ENCODE results near the gene BAIAP2. TPM values are rescaled to one million over a fixed set of nuclear protein-coding genes. Genes with fewer than 3 reads are reported as not detected.
"Not testable (repeated sequence)": the region's sequence is repeated elsewhere in the genome, so short reads cannot be mapped to it uniquely, and the experiment has no call there.

The BAIAP2 gene
- total RNA-seq, 1 donor from 2014 or later, result 51.4 TPM

DNA sequence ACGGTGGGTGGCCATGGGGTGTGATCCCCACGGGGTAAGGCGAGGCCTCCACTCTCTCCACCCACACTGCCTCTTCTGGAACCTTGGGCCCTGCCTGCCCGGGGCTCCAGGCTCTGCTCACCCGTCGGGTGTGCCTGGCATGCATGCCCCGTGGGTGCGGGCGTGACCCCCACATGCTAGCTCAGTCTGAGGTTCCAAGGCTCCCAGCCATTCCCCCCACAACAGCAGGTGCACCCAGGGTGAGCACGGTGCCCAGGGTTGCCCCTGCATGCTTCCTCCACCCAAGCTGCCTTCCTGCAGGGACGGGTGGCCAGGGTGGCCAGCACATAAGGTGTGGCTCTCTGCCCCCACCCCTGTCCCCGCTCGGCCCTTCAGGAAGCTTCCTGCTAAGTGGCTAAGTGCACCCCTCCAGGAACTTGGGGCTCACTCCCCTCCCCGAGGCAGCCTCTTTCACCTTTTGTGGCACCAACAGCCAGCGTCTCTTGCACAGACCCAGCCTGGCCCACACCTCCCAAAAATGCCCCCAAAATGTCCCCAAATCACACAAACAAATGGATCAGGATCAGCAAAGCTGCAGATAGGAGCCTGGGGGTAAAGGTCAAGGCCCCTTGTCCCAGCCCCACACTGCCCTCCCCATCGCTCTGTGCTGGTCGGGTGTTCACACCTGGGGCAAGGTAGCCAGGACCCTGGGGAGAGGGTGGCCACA lies 108.9 kb downstream of the BAIAP2 start:
- Mint-ChIP-seq H3K27me3 (ENCODE audit: low read depth, unreplicated experiment) (peaks cover 17% of the 10 kb centered on the region), H3K9me3 (ENCODE audit: unreplicated experiment) (no peaks in the 10 kb centered on the region), H3K4me3 (ENCODE audit: unreplicated experiment) (no peak overlapping the region), H3K27ac (ENCODE audit: unreplicated experiment) (no peak overlapping the region), H3K4me1 (ENCODE audit: low read depth, unreplicated experiment) (no peaks in the 10 kb centered on the region), H3K36me3 (ENCODE audit: low read depth, unreplicated experiment) (peaks cover 2% of the 10 kb centered on the region)
- no peak for FAIRE-seq
- no peak overlapping the region for H3K4me3 ChIP-seq (ENCODE audit: insufficient read depth, low read depth, low read length)
- H3K79me2 ChIP-seq (ENCODE audit: insufficient read depth, low read length), result no peaks in the 10 kb centered on the region
- no peak overlapping the region for H3K27ac ChIP-seq (ENCODE audit: low read depth, low read length)
- TF ChIP-seq EZH2 (IDR thresholded peaks at IDR 0.05; ENCODE audit: insufficient read depth, low read length), result no peak
- TF ChIP-seq, protein P1, sequence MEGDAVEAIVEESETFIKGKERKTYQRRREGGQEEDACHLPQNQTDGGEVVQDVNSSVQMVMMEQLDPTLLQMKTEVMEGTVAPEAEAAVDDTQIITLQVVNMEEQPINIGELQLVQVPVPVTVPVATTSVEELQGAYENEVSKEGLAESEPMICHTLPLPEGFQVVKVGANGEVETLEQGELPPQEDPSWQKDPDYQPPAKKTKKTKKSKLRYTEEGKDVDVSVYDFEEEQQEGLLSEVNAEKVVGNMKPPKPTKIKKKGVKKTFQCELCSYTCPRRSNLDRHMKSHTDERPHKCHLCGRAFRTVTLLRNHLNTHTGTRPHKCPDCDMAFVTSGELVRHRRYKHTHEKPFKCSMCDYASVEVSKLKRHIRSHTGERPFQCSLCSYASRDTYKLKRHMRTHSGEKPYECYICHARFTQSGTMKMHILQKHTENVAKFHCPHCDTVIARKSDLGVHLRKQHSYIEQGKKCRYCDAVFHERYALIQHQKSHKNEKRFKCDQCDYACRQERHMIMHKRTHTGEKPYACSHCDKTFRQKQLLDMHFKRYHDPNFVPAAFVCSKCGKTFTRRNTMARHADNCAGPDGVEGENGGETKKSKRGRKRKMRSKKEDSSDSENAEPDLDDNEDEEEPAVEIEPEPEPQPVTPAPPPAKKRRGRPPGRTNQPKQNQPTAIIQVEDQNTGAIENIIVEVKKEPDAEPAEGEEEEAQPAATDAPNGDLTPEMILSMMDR (IDR thresholded peaks at IDR 0.05; ENCODE audit: insufficient read depth, low read depth, low read length), result no peak
- DNase-seq (ENCODE audit: low read depth), result no peak
- H3K4me2 ChIP-seq (ENCODE audit: low read length), result no peak overlapping the region
- no peaks in the 10 kb centered on the region for H3K4me1 ChIP-seq (ENCODE audit: insufficient read depth, low read length)
- H3K27me3 ChIP-seq (ENCODE audit: insufficient read depth, low read length), result no peaks in the 10 kb centered on the region
- no peak overlapping the region for H3K9ac ChIP-seq (ENCODE audit: low read length)
- H3K9me3 ChIP-seq (ENCODE audit: insufficient read depth, low read depth, low read length), result no peaks in the 10 kb centered on the region
- H3K36me3 ChIP-seq (ENCODE audit: insufficient read depth, low read length), result no peaks in the 10 kb centered on the region
- no peak overlapping the region for H2AFZ ChIP-seq (ENCODE audit: low read depth, low read length)
- H4K20me1 ChIP-seq (ENCODE audit: insufficient read depth, low read length), result no peaks in the 10 kb centered on the region

GRCh38 chr17:81144423-81144781 lies 109.5 kb downstream of the BAIAP2 start:
- Histone ChIP-seq H3K9ac (ENCODE audit: low read length) (no peak overlapping the region), H3K27me3 (ENCODE audit: insufficient read depth, low read length) (no peaks in the 10 kb centered on the region), H4K20me1 (ENCODE audit: insufficient read depth, low read length) (no peaks in the 10 kb centered on the region), H3K9me3 (ENCODE audit: insufficient read depth, low read depth, low read length) (no peaks in the 10 kb centered on the region), H3K79me2 (ENCODE audit: insufficient read depth, low read length) (no peaks in the 10 kb centered on the region), H3K27ac (ENCODE audit: low read depth, low read length) (no peak overlapping the region), H3K4me1 (ENCODE audit: insufficient read depth, low read length) (no peaks in the 10 kb centered on the region), H3K4me2 (ENCODE audit: low read length) (no peak overlapping the region), H2AFZ (ENCODE audit: low read depth, low read length) (no peak overlapping the region), H3K4me3 (ENCODE audit: insufficient read depth, low read depth, low read length) (no peak overlapping the region), H3K36me3 (ENCODE audit: insufficient read depth, low read length) (no peaks in the 10 kb centered on the region)
- TF ChIP-seq, protein P1 (IDR thresholded peaks at IDR 0.05; ENCODE audit: insufficient read depth, low read depth, low read length), result no peak
- TF ChIP-seq EZH2 (IDR thresholded peaks at IDR 0.05; ENCODE audit: insufficient read depth, low read length), result no peak
- H3K4me3 Mint-ChIP-seq (ENCODE audit: unreplicated experiment), result no peak overlapping the region
- FAIRE-seq (no peak), DNase-seq (ENCODE audit: low read depth) (no peak)
- H3K9me3 Mint-ChIP-seq (ENCODE audit: unreplicated experiment), result no peaks in the 10 kb centered on the region
- peaks cover 17% of the 10 kb centered on the region for H3K27me3 Mint-ChIP-seq (ENCODE audit: low read depth, unreplicated experiment)
- peaks cover 2% of the 10 kb centered on the region for H3K36me3 Mint-ChIP-seq (ENCODE audit: low read depth, unreplicated experiment)
- no peak overlapping the region for H3K27ac Mint-ChIP-seq (ENCODE audit: unreplicated experiment)
- H3K4me1 Mint-ChIP-seq (ENCODE audit: low read depth, unreplicated experiment), result no peaks in the 10 kb centered on the region

- peaks cover 25% of the 10 kb centered on the region for H3K27me3 Mint-ChIP-seq (ENCODE audit: low read depth, unreplicated experiment)
- H3K9ac ChIP-seq (ENCODE audit: low read length); H3K9me3 Mint-ChIP-seq (ENCODE audit: unreplicated experiment); H2AFZ ChIP-seq (ENCODE audit: low read depth, low read length); H3K27ac ChIP-seq (ENCODE audit: low read depth, low read length); H3K27me3 ChIP-seq (ENCODE audit: insufficient read depth, low read length); H3K36me3 ChIP-seq (ENCODE audit: insufficient read depth, low read length); H3K79me2 ChIP-seq (ENCODE audit: insufficient read depth, low read length); H3K4me3 ChIP-seq (ENCODE audit: insufficient read depth, low read depth, low read length); H3K4me3 Mint-ChIP-seq (ENCODE audit: unreplicated experiment); H3K4me1 ChIP-seq (ENCODE audit: insufficient read depth, low read length); DNase-seq (ENCODE audit: low read depth); H3K4me1 Mint-ChIP-seq (ENCODE audit: low read depth, unreplicated experiment); H3K4me2 ChIP-seq (ENCODE audit: low read length); H3K27ac Mint-ChIP-seq (ENCODE audit: unreplicated experiment); H3K9me3 ChIP-seq (ENCODE audit: insufficient read depth, low read depth, low read length); H4K20me1 ChIP-seq (ENCODE audit: insufficient read depth, low read length); FAIRE-seq; H3K36me3 Mint-ChIP-seq (ENCODE audit: low read depth, unreplicated experiment): not testable (repeated sequence)
These were observed 111.3 kb downstream of the BAIAP2 start for GRCh38 chr17:81146208-81146607.
